GM18868 (cell line): Measurements from ENCODE around the gene CNOT2.

Experiments
- ATAC-seq: cut with Tn5 transposase; IDR thresholded peaks from one replicate; pipeline ENCODE4 v1.9.1; 2021; ENCODE audit warnings: mild to moderate bottlenecking, moderate library complexity; ENCODE audit not compliant: unreplicated experiment

The CNOT2 gene

DNA sequence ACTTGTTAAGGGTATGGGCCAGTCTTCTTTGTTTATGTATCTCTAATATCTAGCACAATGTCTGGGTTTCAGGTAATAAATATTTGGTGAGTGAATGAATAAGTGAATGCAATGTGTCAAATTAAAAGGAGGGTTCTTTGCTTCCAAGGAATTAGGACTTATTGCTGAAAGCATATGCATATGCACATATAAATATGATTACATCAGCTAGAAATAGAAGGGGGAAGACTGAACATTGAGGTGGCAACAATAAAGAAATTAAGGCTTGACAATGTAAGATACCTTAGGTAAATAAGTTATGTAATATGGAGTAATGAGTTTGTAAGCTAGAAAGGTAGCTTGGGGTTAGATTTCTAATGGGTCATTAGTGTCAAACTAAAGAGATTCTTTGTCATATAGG, 160.6 kb downstream of the CNOT2 start:
- no peak for ATAC-seq
